Ishikawa (cell line): Measurements from ENCODE around the gene MAFB.

ENCODE experiments used
- CEBPB ChIP-seq: IDR thresholded peaks from 2 replicates; pipeline ENCODE4 v1.6.1; 2012
- CREB1 ChIP-seq: IDR thresholded peaks from 2 replicates; pipeline ENCODE4 v1.6.1; 2012; ENCODE audit warnings: low read depth
- EGR1 ChIP-seq: IDR thresholded peaks from 2 replicates; pipeline ENCODE4 v1.6.1; 2012
- EP300 ChIP-seq: IDR thresholded peaks from 2 replicates; pipeline ENCODE4 v1.6.1; 2012; ENCODE audit warnings: borderline replicate concordance
- FOXM1 ChIP-seq: IDR thresholded peaks from 2 replicates; pipeline ENCODE4 v1.6.1; 2012; ENCODE audit warnings: low read depth, borderline replicate concordance
- MAX ChIP-seq: IDR thresholded peaks from 2 replicates; pipeline ENCODE4 v1.6.1; 2012
- NFIC ChIP-seq: IDR thresholded peaks from 2 replicates; pipeline ENCODE4 v1.6.1; 2012
- RAD21 ChIP-seq: IDR thresholded peaks from 2 replicates; pipeline ENCODE4 v1.6.1; 2012; ENCODE audit warnings: low read depth
- REST ChIP-seq: IDR thresholded peaks from 2 replicates; pipeline ENCODE4 v1.6.1; 2012; ENCODE audit warnings: low read depth, mild to moderate bottlenecking
- TAF1 ChIP-seq: IDR thresholded peaks from 2 replicates; pipeline ENCODE4 v1.6.1; 2012; ENCODE audit warnings: low read depth, mild to moderate bottlenecking
- TCF12 ChIP-seq: IDR thresholded peaks from 2 replicates; pipeline ENCODE4 v1.6.1; 2012; ENCODE audit warnings: low read depth
- TEAD4 ChIP-seq: IDR thresholded peaks from 2 replicates; pipeline ENCODE4 v1.6.1; 2012
- USF1 ChIP-seq: IDR thresholded peaks from 2 replicates; pipeline ENCODE4 v1.6.1; 2012
- YY1 ChIP-seq: IDR thresholded peaks from 2 replicates; pipeline ENCODE4 v1.6.1; 2012; ENCODE audit warnings: low read depth
- ZBTB7A ChIP-seq: IDR thresholded peaks from 2 replicates; pipeline ENCODE4 v1.6.1; 2012; ENCODE audit warnings: low read depth

The MAFB gene

GRCh38 chr20:40666336-40666735, 22.7 kb downstream of the MAFB start:
- TF ChIP-seq TAF1 = no peak
- no peak for TF ChIP-seq NFIC
- TF ChIP-seq FOXM1 = no peak
- TF ChIP-seq CEBPB = no peak
- TF ChIP-seq RAD21 = no peak
- TF ChIP-seq CREB1 = no peak
- TF ChIP-seq REST = no peak
- no peak for TF ChIP-seq ZBTB7A
- TF ChIP-seq EGR1 = no peak
- TF ChIP-seq TEAD4 = no peak
- TF ChIP-seq EP300 = no peak

GRCh38 chr20:40664891-40665290, 24.1 kb downstream of the MAFB start:
- no peak for TF ChIP-seq EGR1
- no peak for TF ChIP-seq CREB1
- TF ChIP-seq TCF12 = no peak
- no peak for TF ChIP-seq USF1
- no peak for TF ChIP-seq MAX
- TF ChIP-seq TAF1 = no peak

GRCh38 chr20:40663991-40664880, 24.8 kb downstream of the MAFB start:
- no peak for TF ChIP-seq RAD21
- TF ChIP-seq ZBTB7A = no peak
- TF ChIP-seq MAX = no peak
- TF ChIP-seq EGR1 = no peak
- no peak for TF ChIP-seq TCF12
- no peak for TF ChIP-seq REST
- no peak for TF ChIP-seq NFIC
- TF ChIP-seq TAF1 = no peak
- TF ChIP-seq YY1 = no peak
- TF ChIP-seq FOXM1 = no peak

- TF ChIP-seq RAD21 (no peak), TCF12 (no peak), TAF1 (no peak), USF1 (no peak), NFIC (no peak), EP300 (no peak), CREB1 (no peak)
Observed at GRCh38 chr20:40663304-40663790, 25.7 kb downstream of the MAFB start.

- TF ChIP-seq EP300 (no peak), YY1 (no peak), RAD21 (no peak), TCF12 (no peak), NFIC (no peak), MAX (no peak)
Observed at GRCh38 chr20:40659567-40659966, 29.5 kb downstream of the MAFB start.

- no peak for TF ChIP-seq NFIC
- TF ChIP-seq RAD21 = no peak
Observed at GRCh38 chr20:40658509-40658908, 30.5 kb downstream of the MAFB start.
